SKM-1 treated with dmso at 0.1 percent for 144 hours (cell line): ENCODE results near the gene DCAF17.
A peak's percentile ranks its signal among the peaks of the same experiment; 100 is the strongest.
"Not testable (repeated sequence)": the region's sequence is repeated elsewhere in the genome, so short reads cannot be mapped to it uniquely, and the experiment has no call there.

Experiments used
- DNase-seq: peaks from one replicate; lab custom pipeline; 2025; ENCODE audit not compliant: unreplicated experiment; lab: John Stamatoyannopoulos, UW

The DCAF17 gene

DNA sequence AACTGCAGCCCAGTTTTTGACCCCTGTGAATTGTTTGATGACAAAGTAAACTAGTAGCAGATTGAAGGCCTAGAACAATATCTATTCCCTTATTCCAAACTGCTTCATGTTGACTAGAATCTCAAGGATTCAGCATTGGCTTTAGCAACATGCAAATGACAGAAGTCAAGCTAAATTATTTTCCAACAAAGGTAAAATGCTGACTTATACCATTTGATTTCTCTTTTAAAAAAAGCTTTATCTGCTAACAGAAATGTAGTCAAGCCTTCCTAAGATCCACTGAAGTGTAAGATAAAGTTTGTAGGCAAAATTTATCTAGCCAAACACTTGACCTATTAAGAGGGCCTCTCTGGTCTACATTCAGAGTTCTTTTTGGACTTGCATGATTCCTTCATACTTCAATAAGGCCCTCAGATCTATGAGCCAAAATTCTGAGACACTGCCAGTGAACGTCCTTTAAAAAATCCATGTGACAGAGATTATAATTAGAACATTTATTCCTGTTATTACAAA, 78.7 kb downstream of the DCAF17 start:
- DNase-seq: no peak

DNA sequence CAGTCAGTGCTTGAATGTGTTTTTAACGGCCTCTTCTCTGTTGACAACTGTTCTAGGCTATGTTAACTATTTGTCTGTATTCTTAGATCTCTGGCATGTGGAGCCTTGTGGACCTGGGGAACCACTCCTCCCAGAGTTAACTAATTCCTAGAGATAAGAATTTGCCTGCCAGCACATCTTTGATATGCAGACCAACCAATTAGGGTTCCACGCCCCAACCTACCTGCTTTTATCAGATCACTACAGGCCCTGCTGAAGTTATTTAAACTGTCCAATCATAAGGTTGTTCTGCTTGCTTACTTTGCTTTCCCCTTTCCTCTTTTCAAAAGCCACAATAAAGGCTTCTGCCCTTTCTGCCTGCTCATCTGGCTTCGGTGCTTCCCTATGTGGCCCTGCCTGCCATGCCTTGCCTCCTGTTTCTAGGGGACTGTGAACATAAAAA, 79.7 kb downstream of the DCAF17 start:
- peak; percentile 23 for DNase-seq

DNA sequence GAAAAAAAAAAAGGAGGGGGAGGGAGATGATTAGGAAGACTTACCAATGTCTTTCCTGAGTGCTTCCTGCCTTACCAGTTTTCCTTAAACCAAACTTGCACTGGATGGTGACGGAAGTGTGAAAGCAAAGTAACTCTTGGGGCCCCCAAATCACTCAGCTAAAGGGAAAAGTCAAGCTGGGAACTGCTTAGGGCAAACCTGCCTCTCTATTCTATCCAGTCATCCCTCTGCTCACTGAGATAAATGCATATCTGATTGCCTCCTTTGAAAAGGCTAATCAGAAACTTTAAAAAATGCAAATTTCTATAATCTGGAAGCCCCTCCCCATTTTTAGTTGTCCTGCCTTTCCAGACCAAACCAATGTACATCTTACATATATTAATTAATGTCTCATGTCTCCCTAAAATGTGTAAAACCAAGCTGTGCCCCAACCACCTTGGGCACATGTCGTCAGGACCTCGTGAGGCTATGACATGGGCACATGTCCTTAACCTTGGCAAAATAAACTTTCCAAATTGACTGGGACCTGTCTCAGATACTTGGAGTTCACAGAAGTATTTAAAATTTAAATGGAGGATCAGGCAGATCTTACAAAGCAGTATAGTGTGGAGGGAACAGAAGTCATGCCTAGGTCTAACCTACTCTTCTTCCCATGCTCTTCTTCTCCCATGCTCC, 81.0 kb downstream of the DCAF17 start:
- no peak for DNase-seq

DNA sequence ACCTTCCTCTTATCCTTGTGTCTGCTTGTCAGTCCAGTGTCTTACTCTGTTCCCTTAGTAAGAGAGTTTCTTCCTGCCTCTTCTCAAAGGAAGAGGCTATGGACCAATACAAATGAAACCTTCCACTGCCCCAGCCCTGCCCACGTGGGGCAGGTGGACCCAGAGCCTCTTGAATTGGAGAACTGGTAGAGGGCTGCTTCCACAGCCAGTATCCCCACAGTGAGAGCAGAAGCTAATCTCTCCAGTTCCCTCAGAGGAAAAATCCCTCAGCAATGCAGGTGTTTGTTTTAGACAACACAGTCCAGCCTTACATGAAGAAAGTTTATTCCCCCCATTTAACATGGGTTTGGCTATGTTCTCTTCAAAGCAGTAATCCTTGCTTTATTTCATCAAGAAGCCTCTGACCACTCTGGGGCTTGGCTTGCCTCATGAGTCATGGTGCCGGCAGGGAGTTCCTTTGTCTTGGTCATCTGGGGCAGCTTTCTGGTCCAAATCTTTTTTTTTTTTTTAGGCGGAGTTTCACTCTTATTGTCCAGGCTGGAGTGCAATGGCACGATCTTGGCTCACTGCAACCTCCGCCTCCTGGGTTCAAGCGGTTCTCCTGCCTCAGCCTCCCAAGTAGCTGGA, 81.8 kb downstream of the DCAF17 start:
- DNase-seq: no peak

DNA sequence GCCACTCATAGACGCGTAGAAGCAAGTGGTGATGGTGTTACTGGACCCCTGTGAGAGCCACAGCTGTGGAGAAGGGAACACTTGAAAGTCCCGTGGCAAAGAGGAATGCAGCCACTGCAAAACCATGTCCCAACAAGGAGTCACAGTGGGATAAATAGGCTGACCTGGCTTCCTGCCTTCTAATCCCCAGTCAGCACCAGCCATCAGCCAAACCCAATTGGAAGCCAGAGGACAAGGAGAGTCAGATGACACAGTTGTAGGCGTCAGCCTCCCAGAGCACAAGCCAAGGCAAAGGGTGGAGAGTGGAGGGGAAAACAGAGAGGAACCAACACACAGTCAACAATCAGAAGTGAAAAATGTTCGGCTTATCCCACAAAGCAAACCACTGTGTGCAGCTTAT, 82.8 kb downstream of the DCAF17 start:
- no peak for DNase-seq

DNA sequence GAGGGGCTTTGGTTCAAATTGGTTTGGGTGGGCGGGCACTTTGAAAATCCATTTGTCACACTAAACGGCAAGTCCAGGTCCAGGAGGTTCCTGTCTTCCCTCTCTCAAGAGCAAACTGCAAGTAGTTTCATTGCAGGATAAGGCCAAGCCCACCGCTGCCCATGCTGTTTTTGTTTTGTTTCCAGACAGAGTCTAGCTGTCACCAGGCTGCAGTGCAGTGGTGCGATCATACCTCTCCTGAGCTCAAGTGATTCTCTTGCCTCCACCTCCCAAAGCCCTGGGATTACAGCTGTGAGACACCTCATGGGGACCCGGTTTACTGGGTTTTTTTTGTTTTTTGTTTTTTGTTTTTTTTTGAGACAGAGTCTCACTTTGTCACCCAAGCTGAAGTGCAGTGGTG, 86.4 kb downstream of the DCAF17 start:
- no peak for DNase-seq

DNA sequence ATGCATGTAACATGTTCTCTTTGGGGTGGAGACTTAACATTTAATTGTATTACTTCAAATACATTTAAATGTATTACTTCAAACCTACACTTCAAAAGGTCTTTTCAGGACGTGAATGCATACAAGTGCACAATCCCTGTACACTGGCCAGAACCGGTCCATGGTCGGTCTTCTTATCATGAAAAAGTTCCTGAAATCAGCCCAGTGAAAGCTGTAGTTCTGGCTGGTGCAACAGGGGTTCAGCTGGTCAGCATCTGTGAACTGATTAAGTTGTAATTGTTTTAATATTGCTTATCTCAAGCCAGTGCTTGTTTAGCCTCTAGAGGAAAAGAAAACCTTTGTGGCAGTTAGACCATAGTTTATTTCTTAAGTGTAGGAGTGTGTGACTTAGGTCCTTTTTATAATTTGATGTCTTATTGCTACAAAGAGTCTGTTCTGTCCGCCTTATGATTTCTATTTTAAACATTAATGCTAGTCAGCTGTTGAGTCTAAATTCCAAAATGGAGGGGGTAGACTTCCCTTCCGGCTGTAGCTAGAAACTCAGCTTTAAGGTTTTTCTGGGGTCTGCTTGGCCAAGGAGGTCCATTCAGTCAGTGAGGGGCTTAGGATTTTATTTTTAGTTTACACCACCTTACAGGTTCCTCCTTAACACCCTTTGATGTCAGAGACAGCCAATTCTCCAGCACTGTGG, 87.5 kb downstream of the DCAF17 start:
- DNase-seq: no peak

DNA sequence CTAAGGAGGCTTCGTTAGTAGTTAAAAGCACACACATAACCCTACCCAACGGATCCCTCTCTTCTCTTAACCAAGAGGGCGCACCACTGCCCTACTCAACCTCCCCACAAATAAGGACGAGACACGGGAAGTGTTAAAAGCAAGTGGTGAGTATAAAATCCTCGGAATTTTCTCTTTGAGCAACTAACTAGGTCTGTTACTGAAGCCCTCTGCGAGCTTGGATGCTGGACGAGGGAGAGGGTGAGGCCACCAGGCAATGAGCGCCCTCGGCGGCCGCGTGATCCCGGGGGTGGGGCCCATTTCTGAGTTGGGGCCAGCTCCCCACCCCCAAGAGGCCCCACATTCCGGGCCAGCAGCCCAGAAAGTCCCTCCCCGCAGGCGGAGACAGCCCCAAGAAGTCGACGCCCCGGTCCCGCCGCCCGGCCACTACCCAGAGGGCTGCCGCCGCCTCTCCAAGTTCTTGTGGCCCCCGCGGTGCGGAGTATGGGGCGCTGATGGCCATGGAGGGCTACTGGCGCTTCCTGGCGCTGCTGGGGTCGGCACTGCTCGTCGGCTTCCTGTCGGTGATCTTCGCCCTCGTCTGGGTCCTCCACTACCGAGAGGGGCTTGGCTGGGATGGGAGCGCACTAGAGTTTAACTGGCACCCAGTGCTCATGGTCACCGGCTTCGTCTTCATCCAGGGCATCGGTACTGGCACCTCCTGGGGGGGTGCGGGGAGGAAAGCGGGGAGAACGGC, 88.2 kb downstream of the DCAF17 start, which contains the start of gene CYBRD1:
TSS of gene CYBRD1 (plus strand) at position 423 of the 736 bp plus-strand sequence. CDS start at position 495, 72 bp downstream.
- peak; percentile 52 for DNase-seq

DNA sequence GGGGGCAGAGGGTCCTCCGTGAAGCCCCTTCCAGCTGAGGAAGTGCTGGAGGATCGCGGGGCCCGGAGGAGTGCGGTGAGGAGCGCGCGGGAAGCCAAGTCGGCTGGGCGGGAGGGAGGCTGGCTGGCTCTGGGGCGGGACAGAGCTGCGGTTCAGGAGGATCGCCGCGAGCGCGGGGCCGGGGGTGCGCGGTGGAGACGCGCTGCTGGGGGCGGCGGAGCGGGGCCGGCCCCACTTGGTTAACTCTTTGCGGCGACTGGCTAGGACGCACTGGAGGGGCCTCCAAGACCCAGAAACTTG, 88.7 kb downstream of the DCAF17 start:
- peak; percentile 22 for DNase-seq

DNA sequence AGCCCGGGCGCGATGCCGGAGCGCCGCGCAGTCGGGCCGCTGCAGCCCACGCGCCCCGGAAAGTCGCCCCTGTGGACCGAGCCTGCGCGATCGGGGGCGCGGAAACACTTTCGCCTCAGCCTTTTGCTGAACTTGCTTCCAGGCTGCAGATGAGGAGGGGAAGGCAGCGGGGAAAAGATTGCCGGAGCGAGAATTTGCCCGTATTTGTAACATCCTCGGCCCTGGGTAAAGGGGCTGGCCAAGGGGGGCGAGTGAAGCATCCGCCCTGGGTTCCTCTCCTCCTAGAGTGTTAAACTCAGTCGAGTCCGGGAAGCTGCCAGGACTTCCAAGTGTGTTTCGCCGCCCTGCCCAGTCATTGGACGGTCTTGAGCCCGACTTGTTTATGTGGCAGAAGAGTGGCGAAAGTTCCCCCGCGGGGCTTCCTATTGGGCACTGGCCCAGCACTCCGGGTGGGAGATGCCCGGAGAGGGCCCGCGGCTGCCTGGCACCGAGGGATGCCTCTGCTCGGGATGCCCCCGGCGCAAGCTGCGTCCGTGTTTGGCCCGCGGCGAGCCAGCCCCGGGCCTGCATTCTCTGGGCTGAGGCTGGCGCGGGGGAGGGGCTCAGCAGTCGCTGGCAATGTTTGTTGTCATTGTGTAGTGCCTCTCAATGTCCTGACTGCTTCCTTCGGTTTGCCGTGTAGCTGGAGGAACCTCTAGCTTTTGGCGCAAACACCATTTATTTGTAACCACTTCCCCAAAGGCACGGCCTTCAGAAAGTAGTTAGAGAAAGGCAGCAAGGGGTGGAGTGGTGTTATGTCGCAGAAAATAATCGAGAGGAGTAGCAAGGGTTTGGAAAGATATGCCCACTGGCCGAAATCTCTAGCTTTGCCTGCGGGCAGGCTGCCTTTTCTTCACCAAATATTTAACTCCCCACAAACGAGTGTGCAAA, 89.3 kb downstream of the DCAF17 start:
- peak; percentile 76 for DNase-seq

DNA sequence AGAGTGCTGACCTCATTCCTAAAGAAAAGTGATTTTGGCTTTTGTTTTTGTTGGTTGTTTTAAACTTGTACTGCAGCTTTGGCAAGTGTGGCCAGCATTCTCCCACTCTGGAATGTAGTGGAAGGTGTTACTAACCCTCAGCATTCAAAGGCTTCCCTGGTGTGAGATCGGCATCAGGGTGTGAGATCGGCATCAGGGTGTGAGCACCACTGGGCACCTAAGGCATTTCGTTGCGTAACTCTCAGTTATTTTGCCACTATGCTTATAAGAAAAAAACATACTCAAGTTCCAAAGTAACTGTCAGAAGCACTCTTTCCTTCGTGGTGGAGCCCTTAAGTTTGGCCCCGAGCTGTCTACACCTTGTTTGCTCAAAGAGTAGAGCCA, 90.0 kb downstream of the DCAF17 start:
- DNase-seq: peak; percentile 18

DNA sequence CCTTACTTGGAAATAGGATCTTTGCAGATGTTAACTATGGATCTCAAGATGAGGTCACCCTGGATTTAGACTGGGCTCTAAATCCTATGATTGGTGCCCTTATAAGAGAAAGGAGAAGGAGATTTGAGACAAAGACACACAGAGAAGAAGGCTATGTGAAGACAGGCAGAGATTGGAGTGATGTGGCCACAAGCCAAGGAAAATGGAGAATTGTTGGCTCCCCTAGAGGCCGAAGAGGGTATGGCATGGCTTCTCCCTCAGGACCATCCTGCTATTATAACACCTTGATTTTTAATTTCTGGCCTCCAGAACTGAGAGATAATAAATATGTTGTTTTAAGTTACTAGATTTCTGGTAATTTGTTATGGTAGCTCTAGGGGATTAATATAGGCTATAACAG, 95.9 kb downstream of the DCAF17 start:
- no peak for DNase-seq

DNA sequence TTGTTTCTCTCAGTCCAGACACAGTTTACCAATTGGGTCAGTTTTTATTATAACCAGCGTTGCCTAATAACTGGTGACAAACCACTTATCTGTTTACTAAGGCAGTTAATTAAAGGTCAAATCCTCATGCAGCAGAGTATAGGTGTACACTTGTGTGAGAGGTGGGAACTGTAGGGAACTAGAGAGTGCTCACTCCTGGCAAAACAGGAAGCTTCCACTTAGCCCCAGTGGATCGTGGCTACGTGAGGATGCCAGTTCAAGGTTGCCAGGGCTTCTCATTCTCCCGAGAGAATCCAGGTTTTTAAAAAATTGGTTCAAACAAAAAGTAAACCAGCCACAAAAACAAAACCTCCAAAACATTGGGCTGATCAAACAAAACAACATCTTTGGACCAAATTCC, 96.4 kb downstream of the DCAF17 start:
- DNase-seq: no peak

DNA sequence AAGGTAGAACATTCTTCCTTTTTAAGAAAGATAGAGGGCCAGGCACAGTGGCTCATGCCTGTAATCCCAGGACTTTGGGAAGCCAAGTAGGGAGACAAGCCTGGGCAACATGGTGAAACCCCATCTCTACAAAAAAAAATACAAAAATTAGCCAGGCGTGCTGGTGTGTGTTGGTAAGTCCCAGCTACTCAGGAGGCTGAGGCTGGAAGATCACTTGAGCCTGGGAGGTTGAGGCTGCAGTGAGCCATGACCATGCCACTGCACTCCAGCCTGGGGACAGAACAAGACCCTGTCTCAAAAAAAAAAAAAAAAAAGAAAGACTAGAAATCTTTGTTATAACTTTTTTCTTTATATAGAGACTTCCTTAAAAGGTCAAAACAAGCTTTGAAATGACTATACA, 96.8 kb downstream of the DCAF17 start:
- DNase-seq: not testable (repeated sequence)

DNA sequence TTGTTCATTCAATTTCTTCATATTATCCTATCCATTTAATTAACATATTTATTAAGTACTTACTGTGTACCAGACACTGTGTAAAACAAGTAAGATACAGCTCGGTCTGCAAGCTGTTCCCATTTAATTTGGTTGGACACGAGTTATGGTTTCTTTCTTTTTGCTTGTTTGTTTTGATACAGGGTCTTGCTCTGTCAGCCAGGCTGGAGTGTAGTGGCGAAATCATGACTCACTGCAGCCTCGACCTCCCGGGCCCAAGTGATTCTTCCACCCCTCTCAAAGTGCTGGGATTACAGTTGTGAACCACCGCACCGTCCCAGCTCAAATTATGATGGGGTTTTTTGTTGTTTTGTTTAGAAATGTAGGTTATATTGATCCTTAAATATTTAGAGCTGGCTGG, 97.3 kb downstream of the DCAF17 start:
- no peak for DNase-seq

DNA sequence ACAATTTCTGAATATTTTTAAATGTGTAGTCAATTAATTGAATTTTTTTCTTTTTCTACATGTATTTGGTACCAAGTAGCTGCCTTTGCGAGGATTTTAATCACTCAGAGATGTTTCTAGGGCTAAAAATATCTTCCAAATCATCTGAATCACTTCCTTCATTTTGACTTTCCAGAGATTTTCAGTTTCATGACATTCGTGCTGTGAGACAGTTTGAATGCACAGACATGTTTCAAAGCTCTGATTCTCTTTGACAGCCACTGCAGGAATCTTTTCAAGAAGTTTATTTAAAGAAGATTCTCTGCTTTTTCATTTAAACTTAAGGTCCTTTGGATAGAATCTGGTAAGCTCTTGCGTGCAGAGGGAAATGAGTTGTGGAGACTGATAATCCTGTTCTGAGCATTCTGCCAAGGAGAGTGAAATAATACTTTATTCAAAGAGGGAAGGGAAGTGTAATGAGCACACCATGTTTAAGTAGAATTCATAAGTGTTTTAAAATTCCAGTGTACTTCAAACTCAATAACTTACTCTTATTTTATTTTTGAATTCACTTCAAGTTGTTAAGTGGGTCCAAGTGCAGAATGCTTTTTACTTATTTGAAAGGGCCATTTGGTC, 97.9 kb downstream of the DCAF17 start:
- DNase-seq: no peak

DNA sequence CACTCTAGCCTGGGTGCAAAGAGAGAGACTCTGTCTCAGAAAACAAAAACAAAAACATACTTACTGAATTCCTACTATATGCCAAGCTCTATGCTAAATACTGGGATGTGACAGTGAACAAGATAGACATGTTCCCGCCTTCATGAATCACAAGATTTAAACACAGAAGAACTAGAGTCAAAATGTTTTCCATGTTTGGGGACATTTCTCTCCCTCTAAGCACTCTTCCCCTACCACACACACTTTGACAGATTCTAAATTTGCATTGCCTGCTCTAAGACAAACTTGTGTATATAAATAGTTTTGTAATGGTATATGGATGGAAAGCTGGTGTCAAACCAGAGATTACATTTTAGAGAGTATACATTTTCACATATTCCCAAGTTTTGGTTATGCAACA, 99.3 kb downstream of the DCAF17 start:
- no peak for DNase-seq
